CD4-positive, alpha-beta memory T cell (primary cell): ENCODE results near the gene CGAS. TPM values are rescaled to one million over a fixed set of nuclear protein-coding genes. Genes with fewer than 3 reads are reported as not detected.
"Not testable (repeated sequence)": the region's sequence is repeated elsewhere in the genome, so short reads cannot be mapped to it uniquely, and the experiment has no call there.

ENCODE experiments used
- CTCF ChIA-PET: fragments of 350-600 bp; sonication (Branson Sonifier 250); formaldehyde crosslinking; loops from one replicate; lab custom pipeline; 2021; ENCODE audit warnings: inconsistent platforms; ENCODE audit not compliant: partially characterized antibody; lab: Charles Lee
- POLR2A ChIA-PET: fragments of 350-600 bp; sonication (Branson Sonifier 250); formaldehyde crosslinking; loops from one replicate; lab custom pipeline; 2021; ENCODE audit not compliant: partially characterized antibody; lab: Charles Lee
- DNase-seq, 5 donors: peaks; one replicate each; pipeline versions ENCODE4 v3.0.0 to v3.0.0-alpha.2; 2020 to 2022; ENCODE audit warnings: mixed read lengths in 1 of 5
- H3K27ac ChIP-seq: one replicate; pipeline ENCODE4 v1.7.0; 2013; ENCODE audit warnings: low read depth, low read length
- H3K27me3 ChIP-seq: 2 replicates; pipeline ENCODE4 v1.7.0; 2013; ENCODE audit warnings: mild to moderate bottlenecking, low read length, moderate library complexity; ENCODE audit not compliant: insufficient read depth
- H3K36me3 ChIP-seq: 2 replicates; pipeline ENCODE4 v1.7.0; 2013; ENCODE audit warnings: mild to moderate bottlenecking, low read length, moderate library complexity; ENCODE audit not compliant: insufficient read depth
- H3K4me1 ChIP-seq: 2 replicates; pipeline ENCODE4 v1.7.0; 2013; ENCODE audit warnings: mild to moderate bottlenecking, low read length, moderate library complexity; ENCODE audit not compliant: insufficient read depth
- H3K4me3 ChIP-seq, 2 donors: one replicate each; pipeline ENCODE4 v1.7.0; 2013; ENCODE audit warnings: low read length in 2 of 2, mild to moderate bottlenecking in 1 of 2
- H3K9me3 ChIP-seq, 2 donors: one replicate each; pipeline ENCODE4 v1.7.0; 2013; ENCODE audit warnings: low read length in 2 of 2, control low read depth in 1 of 2; ENCODE audit not compliant: control insufficient read depth in 1 of 2
- H3K27ac Mint-ChIP-seq, 7 donors: one replicate each; pipeline ENCODE4 v1.8.0; 2020 to 2021; ENCODE audit warnings: mixed read lengths in 7 of 7, mild to moderate bottlenecking in 6 of 7, inconsistent platforms in 3 of 7, moderate library complexity in 3 of 7
- H3K27me3 Mint-ChIP-seq, 2 donors: one replicate each; pipeline ENCODE4 v1.8.0; 2020 to 2021; ENCODE audit warnings: mixed read lengths in 2 of 2
- H3K36me3 Mint-ChIP-seq, 2 donors: one replicate each; pipeline ENCODE4 v1.8.0; 2020 to 2021; ENCODE audit warnings: mixed read lengths in 2 of 2, inconsistent platforms in 1 of 2, mild to moderate bottlenecking in 1 of 2
- H3K4me1 Mint-ChIP-seq, 4 donors: one replicate each; pipeline ENCODE4 v1.8.0; 2020 to 2021; ENCODE audit warnings: mixed read lengths in 4 of 4, mild to moderate bottlenecking in 1 of 4
- H3K4me3 Mint-ChIP-seq, 8 donors: one replicate each; pipeline ENCODE4 v1.8.0; 2020 to 2021; ENCODE audit warnings: mixed read lengths in 8 of 8, mild to moderate bottlenecking in 7 of 8, moderate library complexity in 6 of 8, inconsistent platforms in 3 of 8
- H3K9me3 Mint-ChIP-seq, 8 donors: one replicate each; pipeline ENCODE4 v1.8.0; 2020 to 2021; ENCODE audit warnings: mixed read lengths in 8 of 8, mild to moderate bottlenecking in 5 of 8, inconsistent platforms in 3 of 8, moderate library complexity in 1 of 8
- intact Hi-C: fragments of 100-400 bp; cut with micrococcal nuclease; formaldehyde crosslinking; loops from one replicate; pipeline ENCODE4 v1.15.1; 2023
- polyA plus RNA-seq, 2 donors: library from polyadenylated mRNA; unstranded; fragments of 300-500 nt; fragmentation: Illumina TruSeq; gene quantifications; one replicate each; pipeline ENCODE4 v1.2.3, GENCODE V29; 2021
- total RNA-seq, 2 experiments: library from RNA; stranded (reverse); gene quantifications; one replicate each; pipeline ENCODE4 v1.2.3, GENCODE V29; 2021

Gene CGAS
- total and polyA plus RNA-seq, 4 experiments from 2014 or later = 6.4 to 19.9 (median 17.1) TPM

GRCh38 chr6:73389854-73390253 lies 62.2 kb downstream of the CGAS start:
- no peaks in the 10 kb centered on the region for H3K27me3 ChIP-seq
- DNase-seq = no peak
- peaks cover 30% of the 10 kb centered on the region for H3K4me1 ChIP-seq
- POLR2A ChIA-PET = interaction anchor here (0.7 to 2.6 kb wide), 5 partner anchors 33 to 126 kb away, joined by 3 to 29 read pairs (median 7); partner anchors contain the start of genes CGAS and MTO1
- Mint-ChIP-seq H3K9me3 (peaks cover 0 to 2% (median 0%) of the 10 kb centered on the region in 8 donors), H3K4me3 (peak overlapping the region in 6 of 8 donors; percentile 8 to 59 (median 46)), H3K27me3 (no peaks in the 10 kb centered on the region), H3K4me1 (peaks cover 17 to 44% (median 28%) of the 10 kb centered on the region in 4 donors), H3K36me3 (no peaks in the 10 kb centered on the region), H3K27ac (peak overlapping the region in 3 of 7 donors; percentile 61 to 82 (median 79))
- H3K4me3 ChIP-seq = no peak overlapping the region
- no peak overlapping the region for H3K27ac ChIP-seq
- no peaks in the 10 kb centered on the region for H3K36me3 ChIP-seq
- intact Hi-C loops = loop anchor here (1.0 to 2.0 kb wide), 3 partner anchors 32 to 105 kb away; no protein-coding TSS in a partner anchor
- no peaks in the 10 kb centered on the region for H3K9me3 ChIP-seq
- CTCF ChIA-PET = interaction anchor here (1.0 to 2.6 kb wide), 5 partner anchors 15 to 221 kb away, joined by 3 to 20 read pairs (median 4); no protein-coding TSS in a partner anchor

GRCh38 chr6:73388800-73389512 lies 63.1 kb downstream of the CGAS start:
- Histone ChIP-seq H3K9me3 (no peaks in the 10 kb centered on the region), H3K27ac (peak overlapping the region; percentile 65), H3K4me3 (peak overlapping the region; percentile 57 to 71), H3K27me3 (no peaks in the 10 kb centered on the region), H3K36me3 (no peaks in the 10 kb centered on the region), H3K4me1 (peaks cover 30% of the 10 kb centered on the region)
- peak; percentile 43 to 64 (median 52) for DNase-seq
- POLR2A ChIA-PET = interaction anchor here (0.9 to 2.6 kb wide), 7 partner anchors 34 to 264 kb away, joined by 3 to 29 read pairs (median 6); partner anchors contain the start of genes CGAS and MTO1
- Mint-ChIP-seq H3K36me3 (no peaks in the 10 kb centered on the region), H3K4me3 (peak overlapping the region; percentile 86 to 88 (median 87)), H3K4me1 (peaks cover 17 to 40% (median 28%) of the 10 kb centered on the region in 4 donors), H3K27me3 (no peaks in the 10 kb centered on the region), H3K9me3 (peaks cover 0 to 2% (median 0%) of the 10 kb centered on the region in 8 donors), H3K27ac (peak overlapping the region; percentile 82 to 93 (median 90))
- intact Hi-C loops = loop anchor here (1.0 to 2.0 kb wide), 5 partner anchors 33 to 104 kb away; no protein-coding TSS in a partner anchor
- CTCF ChIA-PET = interaction anchor here (0.6 to 2.6 kb wide), 27 partner anchors 9 to 978 kb away, joined by 3 to 20 read pairs (median 3); partner anchors contain the start of genes CGAS and MTO1

GRCh38 chr6:73388433-73388799 lies 63.7 kb downstream of the CGAS start:
- H3K9me3 ChIP-seq = no peaks in the 10 kb centered on the region
- DNase-seq = no peak
- Mint-ChIP-seq H3K36me3 (no peaks in the 10 kb centered on the region), H3K27me3 (no peaks in the 10 kb centered on the region), H3K4me1 (peaks cover 14 to 35% (median 27%) of the 10 kb centered on the region in 4 donors), H3K9me3 (peaks cover 0 to 2% (median 0%) of the 10 kb centered on the region in 8 donors), H3K4me3 (peak overlapping the region; percentile 86 to 88 (median 87)), H3K27ac (peak overlapping the region; percentile 82 to 93 (median 90))
- H3K27me3 ChIP-seq = no peaks in the 10 kb centered on the region
- POLR2A ChIA-PET = interaction anchor here (0.9 to 2.6 kb wide), 8 partner anchors 34 to 265 kb away, joined by 3 to 29 read pairs (median 4); partner anchors contain the start of genes CGAS, EEF1A1 and MTO1
- peak overlapping the region; percentile 57 to 71 for H3K4me3 ChIP-seq
- CTCF ChIA-PET = interaction anchor here (0.7 to 2.6 kb wide), 25 partner anchors 10 to 978 kb away, joined by 3 to 20 read pairs (median 3); partner anchors contain the start of genes CGAS and MTO1
- peaks cover 30% of the 10 kb centered on the region for H3K4me1 ChIP-seq
- peak overlapping the region; percentile 65 for H3K27ac ChIP-seq
- intact Hi-C loops = loop anchor here (1.0 to 2.0 kb wide), 4 partner anchors 62 to 104 kb away; no protein-coding TSS in a partner anchor
- H3K36me3 ChIP-seq = no peaks in the 10 kb centered on the region

- H3K4me1 Mint-ChIP-seq = peaks cover 0 to 2% (median 0%) of the 10 kb centered on the region in 4 donors
- intact Hi-C loops = no loop called here
- ChIA-PET CTCF (no interaction called here), POLR2A (no interaction called here)
- H3K36me3 ChIP-seq = no peaks in the 10 kb centered on the region
- no peaks in the 10 kb centered on the region for H3K9me3 ChIP-seq
- no peak overlapping the region for H3K27ac Mint-ChIP-seq
- no peaks in the 10 kb centered on the region for H3K27me3 ChIP-seq
- no peak for DNase-seq
- no peak overlapping the region for H3K27ac ChIP-seq
- no peaks in the 10 kb centered on the region for H3K27me3 Mint-ChIP-seq
- H3K4me3 ChIP-seq = no peak overlapping the region
- no peaks in the 10 kb centered on the region for H3K36me3 Mint-ChIP-seq
- H3K9me3 Mint-ChIP-seq = peaks cover 0 to 2% (median 0%) of the 10 kb centered on the region in 8 donors
- H3K4me1 ChIP-seq = no peaks in the 10 kb centered on the region
- no peak overlapping the region for H3K4me3 Mint-ChIP-seq
Measured at GRCh38 chr6:73382462-73383113, 69.5 kb downstream of the CGAS start.

- POLR2A ChIA-PET, H3K27ac ChIP-seq, DNase-seq, H3K9me3 Mint-ChIP-seq, H3K36me3 Mint-ChIP-seq, H3K4me3 ChIP-seq, H3K27me3 Mint-ChIP-seq, H3K4me3 Mint-ChIP-seq, H3K27me3 ChIP-seq, intact Hi-C loops, H3K4me1 ChIP-seq, CTCF ChIA-PET, H3K36me3 ChIP-seq, H3K9me3 ChIP-seq, H3K4me1 Mint-ChIP-seq: not testable (repeated sequence)
- peak overlapping the region in 2 of 7 donors; percentile 66 to 73 for H3K27ac Mint-ChIP-seq
Measured at GRCh38 chr6:73381531-73381930, 70.6 kb downstream of the CGAS start.

GRCh38 chr6:73377225-73377624 lies 74.9 kb downstream of the CGAS start:
- CTCF ChIA-PET = interaction anchor here (1.2 kb wide), 1 partner anchor 21 kb away, joined by 5 read pairs; no protein-coding TSS in a partner anchor
- Mint-ChIP-seq H3K9me3 (peaks cover 0 to 10% (median 5%) of the 10 kb centered on the region in 8 donors), H3K27ac (no peak overlapping the region), H3K4me1 (no peaks in the 10 kb centered on the region), H3K36me3 (no peaks in the 10 kb centered on the region), H3K4me3 (no peak overlapping the region), H3K27me3 (no peaks in the 10 kb centered on the region)
- H3K9me3 ChIP-seq = peaks cover 0 to 4% of the 10 kb centered on the region in 2 donors
- intact Hi-C loops = no loop called here
- DNase-seq = no peak
- H3K36me3 ChIP-seq = no peaks in the 10 kb centered on the region
- no peaks in the 10 kb centered on the region for H3K27me3 ChIP-seq
- POLR2A ChIA-PET = no interaction called here
- no peaks in the 10 kb centered on the region for H3K4me1 ChIP-seq
- H3K4me3 ChIP-seq = no peak overlapping the region
- no peak overlapping the region for H3K27ac ChIP-seq
